GM23338 (cell line): ENCODE data around the gene URI1.

Experiments
- CREB1 ChIP-seq: fragments of 250-450 bp; sonication (Bioruptor Pico); IDR thresholded peaks from 2 replicates; pipeline ENCODE4 v1.5.0; 2020; ENCODE audit warnings: low read depth, mild to moderate bottlenecking, moderate library complexity
- CTCF ChIP-seq, 2 experiments: fragments of 200-600 bp in 1 of 2; sonication (generic) in 1 of 2; conservative IDR thresholded peaks; 2 replicates each; pipeline versions ENCODE4 v1.5.1 to v1.6.1; 2016 to 2017; ENCODE audit warnings: antibody characterized with exemption in 2 of 2, low read depth in 2 of 2, mild to moderate bottlenecking in 2 of 2, moderate library complexity in 1 of 2
- ETS1 ChIP-seq: IDR thresholded peaks from 2 replicates; pipeline ENCODE4 v1.6.1; 2016; ENCODE audit warnings: antibody characterized with exemption
- EZH2 ChIP-seq: fragments of 200-600 bp; sonication (generic); IDR thresholded peaks from one replicate; pipeline ENCODE4 v1.8.0; 2017; ENCODE audit warnings: antibody characterized with exemption, mild to moderate bottlenecking, low read depth; ENCODE audit not compliant: unreplicated experiment
- EZH2phosphoT487 ChIP-seq: fragments of 200-600 bp; sonication (generic); IDR thresholded peaks from one replicate; pipeline ENCODE4 v1.8.1; 2018; ENCODE audit warnings: antibody characterized with exemption; ENCODE audit not compliant: unreplicated experiment
- JUNB ChIP-seq: IDR thresholded peaks from one replicate; pipeline ENCODE4 v1.6.1; 2016; ENCODE audit warnings: antibody characterized with exemption; ENCODE audit not compliant: unreplicated experiment
- POLR2AphosphoS5 ChIP-seq: IDR thresholded peaks from 2 replicates; pipeline ENCODE4 v1.6.1; 2016; ENCODE audit warnings: antibody characterized with exemption, low read depth
- REST ChIP-seq: IDR thresholded peaks from one replicate; pipeline ENCODE4 v1.6.1; 2018; ENCODE audit warnings: antibody characterized with exemption; ENCODE audit not compliant: unreplicated experiment
- STAT1 ChIP-seq: IDR thresholded peaks from one replicate; pipeline ENCODE4 v1.6.1; 2016; ENCODE audit warnings: antibody characterized with exemption; ENCODE audit not compliant: unreplicated experiment
- ZNF114 ChIP-seq: fragments of 250-450 bp; sonication (Bioruptor Pico); IDR thresholded peaks from 2 replicates; pipeline ENCODE4 v1.5.0; 2020; ENCODE audit warnings: mild to moderate bottlenecking, moderate library complexity

- no peak for TF ChIP-seq CTCF (conservative IDR thresholded peaks at IDR 0.05; ENCODE audit: low read depth in 2 of 2)
- no peak for TF ChIP-seq POLR2AphosphoS5
- TF ChIP-seq EZH2, result no peak
- no peak for TF ChIP-seq REST
- TF ChIP-seq JUNB, result no peak
- TF ChIP-seq EZH2phosphoT487, result no peak
- TF ChIP-seq STAT1, result no peak
- TF ChIP-seq ETS1, result no peak
- no peak for TF ChIP-seq ZNF114 (CRISPR knock-in tag)
- TF ChIP-seq CREB1 (CRISPR knock-in tag), result no peak
Measured at GRCh38 chr19:29893606-29894284, 48.3 kb upstream of the URI1 start.
